ENCODE results near the gene HBEGF.
A peak's percentile ranks its signal among the peaks of the same experiment; 100 is the strongest.

HBEGF gene

GRCh38 chr5:140360101-140360500 lies 13.7 kb upstream of the HBEGF start, which contains the start of gene SLC4A9:
Gene SLC4A9 (plus strand): TSS chr5:140360194. CDS start chr5:140360237, 43 bp downstream.
- no peaks in the 10 kb centered on the region for H3K36me3 ChIP-seq (ENCODE audit: control insufficient read depth, insufficient read depth, low read length, severe bottlenecking)
- DNase-seq (ENCODE audit: low read depth): no peak
- H3K27me3 ChIP-seq (replicated peaks; ENCODE audit: control insufficient read depth, insufficient read depth, low read length): peaks cover 4% of the 10 kb centered on the region
- no peak within 1 kb of the TSS for H3K9ac ChIP-seq (ENCODE audit: low read length)
- peaks cover 4% of the 10 kb centered on the region for H3K4me1 ChIP-seq (ENCODE audit: control insufficient read depth, insufficient read depth, low read length)
- H3K9me3 ChIP-seq (ENCODE audit: control insufficient read depth, low read length): no peaks in the 10 kb centered on the region
- H3K4me3 ChIP-seq (ENCODE audit: low read length): no peak within 1 kb of the TSS

- no peaks in the 10 kb centered on the region for H3K27me3 ChIP-seq (replicated peaks; ENCODE audit: control insufficient read depth, insufficient read depth, low read length)
- H3K9ac ChIP-seq (ENCODE audit: low read length): no peak overlapping the region
- peaks cover 4% of the 10 kb centered on the region for H3K4me1 ChIP-seq (ENCODE audit: control insufficient read depth, insufficient read depth, low read length)
- no peaks in the 10 kb centered on the region for H3K36me3 ChIP-seq (ENCODE audit: control insufficient read depth, insufficient read depth, low read length, severe bottlenecking)
- peak; percentile 68 for DNase-seq (ENCODE audit: low read depth)
- H3K4me3 ChIP-seq (ENCODE audit: low read length): no peak overlapping the region
- no peaks in the 10 kb centered on the region for H3K9me3 ChIP-seq (ENCODE audit: control insufficient read depth, low read length)
Measured at GRCh38 chr5:140358738-140359310, 12.4 kb upstream of the HBEGF start.

GRCh38 chr5:140357726-140358093 lies 11.3 kb upstream of the HBEGF start:
- H3K9ac ChIP-seq (ENCODE audit: low read length): no peak overlapping the region
- no peaks in the 10 kb centered on the region for H3K27me3 ChIP-seq (replicated peaks; ENCODE audit: control insufficient read depth, insufficient read depth, low read length)
- no peaks in the 10 kb centered on the region for H3K9me3 ChIP-seq (ENCODE audit: control insufficient read depth, low read length)
- no peaks in the 10 kb centered on the region for H3K36me3 ChIP-seq (ENCODE audit: control insufficient read depth, insufficient read depth, low read length, severe bottlenecking)
- peak; percentile 96 for DNase-seq (ENCODE audit: low read depth)
- H3K4me3 ChIP-seq (ENCODE audit: low read length): peak overlapping the region; percentile 61
- no peaks in the 10 kb centered on the region for H3K4me1 ChIP-seq (ENCODE audit: control insufficient read depth, insufficient read depth, low read length)

- no peaks in the 10 kb centered on the region for H3K36me3 ChIP-seq (ENCODE audit: control insufficient read depth, insufficient read depth, low read length, severe bottlenecking)
- no peaks in the 10 kb centered on the region for H3K9me3 ChIP-seq (ENCODE audit: control insufficient read depth, low read length)
- no peak overlapping the region for H3K9ac ChIP-seq (ENCODE audit: low read length)
- DNase-seq (ENCODE audit: low read depth): no peak
- no peaks in the 10 kb centered on the region for H3K4me1 ChIP-seq (ENCODE audit: control insufficient read depth, insufficient read depth, low read length)
- H3K4me3 ChIP-seq (ENCODE audit: low read length): no peak overlapping the region
- H3K27me3 ChIP-seq (replicated peaks; ENCODE audit: control insufficient read depth, insufficient read depth, low read length): no peaks in the 10 kb centered on the region
Measured at GRCh38 chr5:140356853-140357725, 10.7 kb upstream of the HBEGF start.

- H3K4me1 ChIP-seq (ENCODE audit: control insufficient read depth, insufficient read depth, low read length): no peaks in the 10 kb centered on the region
- no peak overlapping the region for H3K9ac ChIP-seq (ENCODE audit: low read length)
- no peak overlapping the region for H3K4me3 ChIP-seq (ENCODE audit: low read length)
- no peaks in the 10 kb centered on the region for H3K27me3 ChIP-seq (replicated peaks; ENCODE audit: control insufficient read depth, insufficient read depth, low read length)
- H3K9me3 ChIP-seq (ENCODE audit: control insufficient read depth, low read length): no peaks in the 10 kb centered on the region
- no peaks in the 10 kb centered on the region for H3K36me3 ChIP-seq (ENCODE audit: control insufficient read depth, insufficient read depth, low read length, severe bottlenecking)
- DNase-seq (ENCODE audit: low read depth): no peak
Measured at GRCh38 chr5:140355546-140355945, 9.1 kb upstream of the HBEGF start.

- no peaks in the 10 kb centered on the region for H3K9me3 ChIP-seq (ENCODE audit: control insufficient read depth, low read length)
- no peaks in the 10 kb centered on the region for H3K36me3 ChIP-seq (ENCODE audit: control insufficient read depth, insufficient read depth, low read length, severe bottlenecking)
- no peak overlapping the region for H3K9ac ChIP-seq (ENCODE audit: low read length)
- peak; percentile 93 for DNase-seq (ENCODE audit: low read depth)
- H3K4me3 ChIP-seq (ENCODE audit: low read length): no peak overlapping the region
- peaks cover 13% of the 10 kb centered on the region for H3K4me1 ChIP-seq (ENCODE audit: control insufficient read depth, insufficient read depth, low read length)
- H3K27me3 ChIP-seq (replicated peaks; ENCODE audit: control insufficient read depth, insufficient read depth, low read length): no peaks in the 10 kb centered on the region
Measured at GRCh38 chr5:140351609-140352334, 5.4 kb upstream of the HBEGF start.

- peak; percentile 21 for DNase-seq (ENCODE audit: low read depth)
- Histone ChIP-seq H3K4me3 (ENCODE audit: low read length) (no peak overlapping the region), H3K9ac (ENCODE audit: low read length) (no peak overlapping the region)
Measured at GRCh38 chr5:140349244-140349643, 2.8 kb upstream of the HBEGF start.

GRCh38 chr5:140348104-140348503 lies 1.7 kb upstream of the HBEGF start:
- no peaks in the 10 kb centered on the region for H3K36me3 ChIP-seq (ENCODE audit: control insufficient read depth, insufficient read depth, low read length, severe bottlenecking)
- no peak for DNase-seq (ENCODE audit: low read depth)

More at GRCh38 chr5:140349244-140349643, 2.8 kb upstream of the HBEGF start:
- no peaks in the 10 kb centered on the region for H3K27me3 ChIP-seq (replicated peaks; ENCODE audit: control insufficient read depth, insufficient read depth, low read length)
- H3K9me3 ChIP-seq (ENCODE audit: control insufficient read depth, low read length): no peaks in the 10 kb centered on the region
- no peaks in the 10 kb centered on the region for H3K36me3 ChIP-seq (ENCODE audit: control insufficient read depth, insufficient read depth, low read length, severe bottlenecking)
- H3K4me1 ChIP-seq (ENCODE audit: control insufficient read depth, insufficient read depth, low read length): peaks cover 23% of the 10 kb centered on the region

GRCh38 chr5:140347360-140347759 lies 957 bp upstream of the HBEGF start:
- no peaks in the 10 kb centered on the region for H3K9me3 ChIP-seq (ENCODE audit: control insufficient read depth, low read length)
- no peak overlapping the region for H3K4me3 ChIP-seq (ENCODE audit: low read length)
- H3K27me3 ChIP-seq (replicated peaks; ENCODE audit: control insufficient read depth, insufficient read depth, low read length): no peaks in the 10 kb centered on the region
- H3K36me3 ChIP-seq (ENCODE audit: control insufficient read depth, insufficient read depth, low read length, severe bottlenecking): no peaks in the 10 kb centered on the region
- peaks cover 23% of the 10 kb centered on the region for H3K4me1 ChIP-seq (ENCODE audit: control insufficient read depth, insufficient read depth, low read length)
- no peak overlapping the region for H3K9ac ChIP-seq (ENCODE audit: low read length)
- no peak for DNase-seq (ENCODE audit: low read depth)

More at GRCh38 chr5:140348104-140348503, 1.7 kb upstream of the HBEGF start:
- Histone ChIP-seq H3K9me3 (ENCODE audit: control insufficient read depth, low read length) (no peaks in the 10 kb centered on the region), H3K9ac (ENCODE audit: low read length) (no peak overlapping the region), H3K4me1 (ENCODE audit: control insufficient read depth, insufficient read depth, low read length) (peaks cover 23% of the 10 kb centered on the region), H3K4me3 (ENCODE audit: low read length) (no peak overlapping the region), H3K27me3 (replicated peaks; ENCODE audit: control insufficient read depth, insufficient read depth, low read length) (no peaks in the 10 kb centered on the region)

- Histone ChIP-seq H3K4me3 (ENCODE audit: low read length) (peak overlapping the region; percentile 82), H3K9ac (ENCODE audit: low read length) (peak overlapping the region; percentile 73), H3K27me3 (replicated peaks; ENCODE audit: control insufficient read depth, insufficient read depth, low read length) (no peaks in the 10 kb centered on the region), H3K4me1 (ENCODE audit: control insufficient read depth, insufficient read depth, low read length) (peaks cover 23% of the 10 kb centered on the region), H3K36me3 (ENCODE audit: control insufficient read depth, insufficient read depth, low read length, severe bottlenecking) (no peaks in the 10 kb centered on the region), H3K9me3 (ENCODE audit: control insufficient read depth, low read length) (no peaks in the 10 kb centered on the region)
- peak; percentile 67 for DNase-seq (ENCODE audit: low read depth)
Measured at GRCh38 chr5:140345919-140346347, 470 bp downstream of the HBEGF start.
